NOMO-1 treated with DMSO at 0.1 percent for 48 hours (cell line): ENCODE data around the gene PGAM5.

Source experiments
- DNase-seq: peaks from one replicate; lab custom pipeline; 2025; ENCODE audit not compliant: unreplicated experiment; lab: John Stamatoyannopoulos, UW

The PGAM5 gene

DNA sequence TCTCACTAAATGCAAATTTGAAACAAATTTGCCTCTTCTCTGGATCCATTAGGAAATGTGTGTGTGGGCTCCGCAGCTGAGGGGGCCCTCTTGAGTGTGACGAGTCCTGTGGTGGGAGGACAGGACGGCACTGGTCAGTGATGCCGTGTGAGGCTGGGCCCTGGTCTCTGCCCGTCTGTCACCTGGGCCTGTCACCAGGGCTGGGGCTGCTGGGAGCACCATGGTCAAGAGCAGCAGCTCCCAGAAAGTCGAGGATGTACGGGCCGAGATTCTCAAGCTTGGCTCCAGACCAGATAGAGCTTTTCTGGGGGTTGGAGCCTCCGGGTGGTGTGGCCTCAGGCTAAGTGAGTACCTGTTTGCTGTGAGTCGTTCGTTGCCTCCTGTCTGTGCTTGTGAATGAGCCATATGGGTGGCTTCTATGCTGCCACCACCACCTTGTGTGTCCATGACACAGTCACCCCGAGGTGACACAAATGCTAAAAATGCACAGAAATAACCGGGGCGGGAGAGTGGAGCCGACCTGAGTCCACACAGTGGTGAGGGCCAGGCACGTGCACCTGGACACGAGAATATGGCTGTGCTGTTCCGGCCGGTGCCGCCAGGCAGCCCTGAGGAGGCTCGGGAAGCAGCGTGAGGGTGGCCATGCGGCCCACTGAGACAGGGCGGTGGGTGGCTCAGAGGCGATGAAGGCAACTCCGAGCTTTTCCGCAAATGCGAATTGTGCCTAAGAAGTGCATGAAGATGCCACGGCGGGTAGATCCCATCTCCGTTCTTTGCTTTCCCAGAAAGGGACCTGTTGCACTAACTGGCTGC, 8.7 kb downstream of the PGAM5 start:
- DNase-seq = no peak

DNA sequence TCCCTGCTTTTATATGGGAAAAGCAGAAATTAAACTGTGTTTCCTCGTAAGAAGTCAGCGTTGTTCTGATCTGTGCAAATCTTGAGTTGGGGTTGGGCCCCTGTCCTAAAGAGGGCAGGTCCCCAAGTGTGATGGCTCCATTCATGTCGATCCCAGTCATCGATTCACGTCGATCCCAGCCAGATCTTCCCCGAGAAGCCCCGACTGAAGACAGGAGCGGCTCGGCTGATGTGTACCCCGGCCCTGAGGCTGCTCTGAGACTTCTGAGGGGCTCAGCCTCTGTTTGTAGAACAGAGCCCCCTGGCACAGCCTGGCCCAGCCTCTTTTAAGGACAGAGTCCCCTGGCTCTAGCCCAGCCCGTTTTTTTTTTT, 9.3 kb downstream of the PGAM5 start:
- no peak for DNase-seq

- no peak for DNase-seq
Measured at GRCh38 chr12:132720606-132721345, 10.1 kb downstream of the PGAM5 start.

DNA sequence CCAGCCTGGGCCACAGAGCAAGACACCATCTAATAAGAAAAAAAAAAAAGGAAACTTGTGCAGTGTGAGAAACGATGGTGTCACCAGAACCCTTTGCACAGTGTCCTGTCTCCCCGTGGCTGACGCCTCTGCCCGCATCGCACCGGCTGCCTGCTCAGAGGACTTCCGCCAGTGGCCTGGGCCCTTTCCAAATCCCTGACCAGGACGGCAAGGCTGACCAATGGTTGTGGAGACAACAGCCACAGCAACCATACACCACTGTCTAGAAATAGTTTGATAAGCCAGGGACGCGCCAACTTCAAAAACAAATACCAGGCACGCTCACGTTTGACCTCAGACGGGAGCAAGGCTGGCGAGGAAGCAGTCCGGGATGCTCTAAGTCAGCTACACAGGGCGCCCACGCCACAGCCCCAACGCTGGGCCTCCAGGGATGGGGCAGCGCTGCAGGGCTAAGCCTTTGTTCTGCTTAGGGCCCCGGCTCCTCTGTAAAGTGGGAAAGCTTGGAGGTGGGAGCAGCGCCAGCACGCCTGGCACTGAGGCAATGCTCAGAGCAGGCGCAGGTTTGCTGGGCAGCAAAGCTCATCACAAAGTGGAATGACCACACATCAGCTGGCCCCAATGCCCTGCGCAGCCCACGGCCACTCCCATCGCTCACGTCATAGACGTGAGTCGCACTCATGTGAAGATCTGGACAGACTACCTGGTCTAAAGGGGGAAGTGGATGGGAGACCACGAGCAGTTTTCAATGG, 12.5 kb downstream of the PGAM5 start:
- no peak for DNase-seq

GRCh38 chr12:132723764-132724140, 13.1 kb downstream of the PGAM5 start:
- no peak for DNase-seq

GRCh38 chr12:132724506-132725241, 14.0 kb downstream of the PGAM5 start:
- no peak for DNase-seq

GRCh38 chr12:132726386-132726785, 15.7 kb downstream of the PGAM5 start:
- DNase-seq = no peak

- DNase-seq = no peak
Measured at GRCh38 chr12:132727091-132727794, 16.6 kb downstream of the PGAM5 start.

- DNase-seq = no peak
Measured at GRCh38 chr12:132728502-132728901, 17.9 kb downstream of the PGAM5 start.

DNA sequence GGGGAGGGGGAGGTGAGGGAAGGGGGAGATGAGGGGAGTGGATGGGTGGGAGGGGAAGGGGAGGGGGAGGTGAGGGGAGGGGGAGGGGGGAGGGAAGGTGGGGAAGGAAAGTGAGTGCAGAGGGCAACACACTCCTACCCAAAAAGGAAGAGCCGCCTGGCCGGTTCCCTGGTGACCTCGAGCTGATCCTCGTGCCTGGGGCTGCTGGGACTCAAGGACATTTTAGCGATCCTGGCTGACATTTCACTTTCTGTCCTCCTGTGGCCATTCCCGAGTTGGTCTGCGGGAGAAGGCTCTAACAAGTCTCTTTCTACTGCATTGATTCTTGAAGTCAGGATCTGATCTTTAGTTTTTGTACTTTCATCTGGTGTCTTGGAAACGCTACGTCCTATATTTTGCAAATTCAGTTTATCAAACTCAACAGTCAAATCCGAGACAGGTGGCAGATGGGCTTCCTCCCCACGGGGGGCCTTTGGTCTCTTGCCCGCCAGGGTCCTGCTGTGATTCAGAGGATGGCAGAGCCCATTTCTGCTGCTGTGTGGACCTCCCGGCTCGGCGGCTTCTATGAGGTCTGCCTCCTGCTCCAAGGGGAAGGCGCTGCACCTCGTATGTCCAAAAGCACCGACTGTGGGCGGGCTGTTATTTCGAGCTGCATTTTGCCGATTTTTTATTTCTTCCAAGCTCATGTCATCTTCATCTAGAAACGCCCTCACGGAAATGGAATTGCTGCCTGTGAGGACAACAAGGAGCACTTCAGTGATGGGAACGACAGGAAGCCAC, 19.1 kb downstream of the PGAM5 start:
- DNase-seq = no peak

GRCh38 chr12:132730353-132730752, 19.7 kb downstream of the PGAM5 start:
- DNase-seq = no peak

GRCh38 chr12:132731574-132731973, 20.9 kb downstream of the PGAM5 start:
- no peak for DNase-seq

- DNase-seq = no peak
Measured at GRCh38 chr12:132734206-132734605, 23.6 kb downstream of the PGAM5 start.

DNA sequence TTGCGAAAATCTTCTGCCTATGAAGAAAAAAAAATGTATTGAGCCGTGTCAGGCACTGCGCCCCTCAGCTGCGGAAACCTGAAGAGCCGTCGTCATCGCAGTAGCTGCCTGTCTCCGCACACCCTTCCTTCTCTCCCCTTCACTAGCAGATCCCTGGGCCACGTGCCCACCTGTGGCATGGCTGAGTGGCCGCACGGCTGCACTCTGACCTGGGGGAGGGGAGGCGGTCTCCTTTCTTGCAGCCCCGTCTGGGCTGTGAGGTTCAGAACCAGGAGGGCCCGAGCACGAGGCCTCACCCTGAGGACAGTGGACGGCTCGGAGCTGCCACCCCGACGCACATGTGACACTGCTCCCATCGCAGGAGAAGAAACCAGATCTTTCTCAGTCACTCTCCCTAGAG, 24.9 kb downstream of the PGAM5 start:
- no peak for DNase-seq

- DNase-seq = no peak
Measured at GRCh38 chr12:132736378-132736777, 25.7 kb downstream of the PGAM5 start.

DNA sequence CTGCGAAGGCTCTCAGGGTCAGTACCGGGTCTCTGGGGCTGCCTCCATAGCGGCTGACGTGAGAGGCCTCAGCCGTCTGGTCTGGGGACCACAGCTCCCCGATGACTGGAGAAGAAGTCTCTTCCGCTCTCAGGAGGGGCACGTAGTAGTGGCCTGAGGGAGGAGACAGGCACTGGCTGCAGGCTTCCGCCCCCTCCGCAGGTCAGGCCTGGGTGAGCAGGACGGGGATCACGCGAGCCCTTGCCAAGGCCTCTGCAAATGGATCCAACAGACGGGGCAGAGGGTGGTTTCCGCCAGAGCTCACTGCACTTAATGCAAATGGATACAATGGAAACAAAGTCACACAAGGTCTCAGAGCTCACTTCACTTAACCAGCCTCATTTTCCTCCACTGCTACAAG, 26.3 kb downstream of the PGAM5 start:
- DNase-seq = no peak

- DNase-seq = no peak
Measured at GRCh38 chr12:132739600-132740312, 29.1 kb downstream of the PGAM5 start.

- no peak for DNase-seq
Measured at GRCh38 chr12:132740313-132740646, 29.6 kb downstream of the PGAM5 start.

- DNase-seq = no peak
Measured at GRCh38 chr12:132740652-132741051, 30.0 kb downstream of the PGAM5 start.
